HG03442 (cell line): ENCODE data around the gene HPS4.

Experiments
- ATAC-seq: cut with Tn5 transposase; IDR thresholded peaks from one replicate; pipeline ENCODE4 v1.9.1; 2021; ENCODE audit warnings: mild to moderate bottlenecking, moderate library complexity; ENCODE audit not compliant: unreplicated experiment

The HPS4 gene

GRCh38 chr22:26470807-26471206 is 12.8 kb downstream of the HPS4 start:
- ATAC-seq: no peak

- ATAC-seq: no peak
These were observed 17.4 kb downstream of the HPS4 start for GRCh38 chr22:26466196-26466595.

GRCh38 chr22:26464312-26464711 is 19.3 kb downstream of the HPS4 start:
- ATAC-seq: no peak

GRCh38 chr22:26463688-26464087 is 19.9 kb downstream of the HPS4 start:
- ATAC-seq: no peak

GRCh38 chr22:26463101-26463661 is 20.4 kb downstream of the HPS4 start:
- no peak for ATAC-seq

- no peak for ATAC-seq
These were observed 20.9 kb downstream of the HPS4 start for GRCh38 chr22:26462641-26463040.

GRCh38 chr22:26462051-26462450 is 21.5 kb downstream of the HPS4 start:
- no peak for ATAC-seq

GRCh38 chr22:26461188-26461810 is 22.3 kb downstream of the HPS4 start:
- no peak for ATAC-seq

GRCh38 chr22:26460202-26460601 is 23.4 kb downstream of the HPS4 start:
- no peak for ATAC-seq

GRCh38 chr22:26457661-26458272 is 25.8 kb downstream of the HPS4 start:
- ATAC-seq: no peak

- ATAC-seq: no peak
These were observed 29.6 kb downstream of the HPS4 start for GRCh38 chr22:26453812-26454500.

- no peak for ATAC-seq
These were observed 30.4 kb downstream of the HPS4 start for GRCh38 chr22:26453216-26453615.

- ATAC-seq: no peak
These were observed 31.2 kb downstream of the HPS4 start for GRCh38 chr22:26452236-26453016.

GRCh38 chr22:26450453-26451185 is 33.0 kb downstream of the HPS4 start:
- no peak for ATAC-seq

GRCh38 chr22:26448941-26449340 is 34.6 kb downstream of the HPS4 start:
- ATAC-seq: no peak

GRCh38 chr22:26448334-26448733 is 35.2 kb downstream of the HPS4 start:
- ATAC-seq: no peak

- ATAC-seq: no peak
These were observed 35.8 kb downstream of the HPS4 start for GRCh38 chr22:26447584-26448329.

GRCh38 chr22:26446808-26447515 is 36.6 kb downstream of the HPS4 start:
- no peak for ATAC-seq

GRCh38 chr22:26445577-26446275 is 37.9 kb downstream of the HPS4 start:
- no peak for ATAC-seq
